Activated gamma-delta T cell treated with Interleukin-2 at 50 U/mL for 16 hours (primary cell): ENCODE measurements around the gene TLR2.
"Not testable (repeated sequence)": the region's sequence is repeated elsewhere in the genome, so short reads cannot be mapped to it uniquely, and the experiment has no call there.

ENCODE experiments used
- DNase-seq: peaks from one replicate; pipeline ENCODE4 v3.0.0-alpha.2; 2020

TLR2 gene

GRCh38 chr4:153661215-153661822 lies 22.8 kb upstream of the TLR2 start:
- DNase-seq = no peak

DNA sequence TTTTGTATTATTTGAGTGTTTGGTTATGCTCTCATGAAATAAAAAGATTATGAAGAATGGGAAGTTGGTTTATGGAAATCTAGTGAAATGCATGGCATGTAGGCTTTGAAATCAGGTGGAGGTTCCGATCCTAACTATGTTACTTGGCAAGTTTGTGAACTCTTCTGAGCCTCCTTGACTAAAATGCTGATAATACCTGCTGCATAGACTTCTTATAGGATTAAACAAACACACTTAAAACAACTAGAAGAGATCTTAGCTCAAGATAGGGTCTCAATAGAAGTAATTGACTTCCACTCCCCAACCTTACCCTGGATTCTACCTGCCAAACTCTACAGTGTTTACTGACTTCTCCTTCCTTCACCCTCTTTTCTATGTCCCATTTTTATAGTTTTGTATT lies 22.2 kb upstream of the TLR2 start:
- no peak for DNase-seq

GRCh38 chr4:153663667-153664066 lies 20.4 kb upstream of the TLR2 start:
- no peak for DNase-seq

- not testable (repeated sequence) for DNase-seq
Observed at GRCh38 chr4:153666505-153666904, 17.6 kb upstream of the TLR2 start.

- no peak for DNase-seq
Observed at GRCh38 chr4:153668647-153669046, 15.4 kb upstream of the TLR2 start.

DNA sequence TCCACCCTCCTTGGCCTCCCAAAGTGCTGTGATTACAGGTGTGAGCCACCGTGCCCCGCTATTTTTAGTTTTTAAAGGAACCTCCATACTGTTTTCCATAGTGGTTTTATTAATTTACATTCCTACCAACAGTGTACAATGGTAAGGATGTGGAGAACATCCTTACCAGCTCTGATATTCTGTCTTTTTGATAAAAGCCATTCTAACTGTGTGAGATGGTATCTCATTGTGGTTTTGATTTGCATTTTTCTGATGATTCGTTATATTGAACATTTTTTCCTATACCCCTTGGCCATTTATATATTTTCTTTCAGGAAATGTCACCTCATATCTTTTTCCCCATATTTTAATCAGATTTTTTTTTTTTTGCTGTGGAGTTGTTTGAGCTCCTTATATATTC lies 14.2 kb upstream of the TLR2 start:
- no peak for DNase-seq

GRCh38 chr4:153676486-153676885 lies 7.6 kb upstream of the TLR2 start:
- no peak for DNase-seq

DNA sequence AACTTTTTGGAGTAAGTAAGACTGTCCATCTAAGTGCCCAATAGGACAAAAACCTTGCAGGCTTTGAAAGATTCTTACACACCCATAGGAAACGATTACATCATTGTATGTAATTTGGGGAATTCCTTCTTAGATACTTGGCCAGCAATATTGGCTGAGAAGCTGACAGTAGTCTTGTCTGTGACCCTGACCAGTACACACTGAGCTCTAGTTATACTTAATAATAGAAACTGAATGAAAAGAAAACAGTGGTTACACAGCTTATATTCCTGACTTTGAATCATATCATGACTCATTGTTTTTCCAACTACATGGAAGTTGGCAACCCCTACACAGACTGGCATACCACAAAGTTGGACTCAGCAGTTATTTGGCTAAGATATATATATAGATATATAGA lies 7.1 kb upstream of the TLR2 start:
- no peak for DNase-seq

DNA sequence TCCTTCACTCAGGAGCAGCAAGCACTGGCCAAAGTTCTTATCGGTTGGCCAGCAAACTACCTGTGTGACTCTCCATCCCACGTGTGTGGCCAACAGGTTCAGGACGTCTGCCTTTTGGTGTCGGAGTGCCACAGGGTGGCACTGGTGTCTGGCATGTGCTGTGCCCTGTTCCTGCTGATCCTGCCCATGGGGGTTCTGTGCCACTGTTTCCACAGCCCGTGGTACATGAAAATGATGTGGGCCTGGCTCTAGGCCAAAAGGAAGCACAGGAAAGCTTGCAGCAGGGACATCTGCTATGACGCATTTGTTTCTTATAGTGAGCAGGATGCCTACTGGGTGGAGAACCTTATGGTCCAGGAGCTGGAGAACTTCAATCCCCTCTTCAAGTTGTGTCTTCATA lies 4.6 kb upstream of the TLR2 start:
- DNase-seq = no peak

DNA sequence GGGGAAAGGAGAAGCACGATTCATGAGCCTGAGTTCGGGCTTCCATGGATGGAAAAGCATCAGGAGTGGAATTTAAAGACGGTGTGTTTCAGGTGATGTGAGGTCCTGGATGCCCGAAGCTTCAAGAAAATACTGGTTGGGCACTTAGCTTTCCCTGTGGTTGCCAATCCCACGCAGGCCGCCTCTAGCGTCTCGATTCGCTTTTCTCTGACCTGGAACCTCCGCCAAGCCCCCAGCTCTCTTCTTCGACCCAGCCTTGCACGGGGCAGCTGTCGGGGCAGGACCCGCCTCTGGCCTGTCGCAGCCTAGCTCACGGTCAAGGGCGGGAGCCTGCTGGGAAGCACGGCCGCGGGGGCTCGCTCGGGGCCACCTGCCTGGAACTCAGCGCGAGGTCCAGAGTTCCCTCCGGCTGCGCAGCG lies 308 bp upstream of the TLR2 start:
- DNase-seq = no peak

DNA sequence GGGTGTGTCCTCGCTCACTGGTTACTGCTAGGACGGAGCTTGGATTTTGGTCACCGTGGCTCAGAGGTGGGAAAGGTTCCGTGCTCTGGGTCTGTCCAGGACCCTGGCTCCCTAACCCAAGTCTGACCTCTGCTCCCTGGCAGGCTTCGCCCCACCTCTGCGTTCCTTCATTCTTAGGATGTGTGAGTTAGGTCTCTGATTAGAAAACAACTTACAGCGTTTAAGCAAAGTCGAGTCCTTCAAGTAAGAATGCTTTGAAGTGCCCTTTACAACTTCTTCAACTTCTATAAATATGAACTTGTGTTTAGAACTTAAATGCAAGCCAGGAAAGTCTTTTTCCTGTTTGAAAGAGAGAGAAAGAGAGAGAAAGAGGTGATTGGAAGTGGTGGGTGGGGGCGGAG lies 891 bp downstream of the TLR2 start:
- no peak for DNase-seq

- DNase-seq = no peak
Observed at GRCh38 chr4:153704522-153704921, 20.4 kb downstream of the TLR2 start.

- no peak for DNase-seq
Observed at GRCh38 chr4:153705743-153706468, 21.8 kb downstream of the TLR2 start.

DNA sequence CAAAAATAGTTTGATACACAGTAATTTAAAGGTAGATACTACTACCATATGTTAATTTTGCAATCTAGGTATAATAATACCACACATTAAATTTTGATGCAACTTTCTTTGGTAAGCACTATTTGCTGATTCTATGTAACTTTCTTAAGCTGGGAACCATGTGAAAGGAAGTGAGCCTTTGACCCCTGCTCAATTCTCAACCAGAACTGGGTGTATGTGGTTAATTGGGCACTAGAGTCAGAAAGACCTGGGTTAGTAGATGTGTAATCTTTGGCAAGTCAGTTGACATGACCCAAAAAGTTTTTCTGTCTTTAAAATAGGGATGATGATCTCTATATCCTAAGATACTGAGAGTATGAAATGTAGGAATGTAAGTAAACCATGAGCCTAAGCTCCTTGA lies 22.4 kb downstream of the TLR2 start:
- DNase-seq = no peak

DNA sequence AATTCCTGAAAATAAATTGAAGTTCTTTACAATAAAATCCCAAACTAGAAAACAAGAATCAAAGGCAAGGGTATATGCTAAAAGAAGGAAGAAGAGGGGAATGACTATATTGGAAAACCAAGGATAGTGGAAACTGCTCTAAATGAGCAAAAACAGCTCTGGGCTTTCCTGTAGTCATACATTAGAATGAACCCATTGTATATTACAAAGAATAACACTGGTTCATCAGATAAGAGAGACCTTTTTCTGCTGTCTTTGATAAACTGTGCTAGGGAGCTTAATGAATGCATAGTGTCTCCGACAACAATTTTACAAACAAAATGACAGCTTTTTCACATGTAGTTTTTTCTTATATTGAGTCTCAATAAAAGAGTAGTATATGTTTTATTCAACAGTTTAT lies 26.6 kb downstream of the TLR2 start:
- DNase-seq = no peak

GRCh38 chr4:153713866-153714646 lies 30.0 kb downstream of the TLR2 start:
- no peak for DNase-seq

- DNase-seq = no peak
Observed at GRCh38 chr4:153722036-153722435, 38.0 kb downstream of the TLR2 start.

DNA sequence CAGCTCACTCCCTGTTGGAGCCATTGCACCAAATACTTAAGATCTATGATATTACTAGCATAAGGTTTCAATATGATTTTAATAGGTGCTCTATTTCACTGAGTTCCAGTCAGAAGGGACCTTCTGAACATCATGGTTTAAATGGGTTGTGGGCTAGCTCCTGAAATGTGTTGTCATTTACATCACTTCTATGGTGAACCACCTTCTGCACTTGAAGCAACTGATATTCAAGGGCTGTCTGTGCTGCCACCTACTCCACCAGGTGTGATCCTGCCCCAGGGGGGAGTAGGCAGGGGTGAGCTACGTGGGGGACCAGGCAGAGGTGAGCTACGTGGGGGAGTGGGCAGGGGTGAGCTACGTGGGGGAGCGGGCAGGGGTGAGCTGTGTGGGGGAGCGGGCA lies 40.5 kb downstream of the TLR2 start:
- DNase-seq = no peak

- no peak for DNase-seq
Observed at GRCh38 chr4:153725136-153725830, 41.2 kb downstream of the TLR2 start.

DNA sequence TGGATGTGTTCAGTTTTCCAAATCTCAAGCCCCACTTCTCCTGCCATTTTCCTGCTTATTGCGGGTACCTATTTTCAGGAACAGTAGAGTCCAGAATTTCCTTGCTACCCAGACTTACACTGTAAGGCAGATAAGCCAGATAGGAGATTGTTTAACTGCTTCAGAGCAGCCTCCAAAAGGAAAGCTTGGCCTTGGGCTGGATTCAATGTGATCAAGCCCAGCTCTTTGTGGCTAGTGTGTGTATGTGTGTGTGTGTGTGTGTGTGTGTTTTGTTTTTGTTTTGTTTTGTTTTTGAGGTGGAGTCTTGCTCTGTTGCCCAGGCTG lies 41.7 kb downstream of the TLR2 start:
- DNase-seq = no peak

GRCh38 chr4:153728151-153728550 lies 44.1 kb downstream of the TLR2 start:
- DNase-seq = no peak

- no peak for DNase-seq
Observed at GRCh38 chr4:153728660-153729059, 44.6 kb downstream of the TLR2 start.

GRCh38 chr4:153729895-153730294 lies 45.8 kb downstream of the TLR2 start:
- DNase-seq = no peak

GRCh38 chr4:153731239-153731638 lies 47.2 kb downstream of the TLR2 start:
- DNase-seq = no peak
